ENCODE measurements around the gene VPS4B. TPM values are rescaled to one million over a fixed set of nuclear protein-coding genes. Genes with fewer than 3 reads are reported as not detected.

The VPS4B gene
- polyA plus RNA-seq, 1 donor from 2014 or later: 30.5 TPM

DNA sequence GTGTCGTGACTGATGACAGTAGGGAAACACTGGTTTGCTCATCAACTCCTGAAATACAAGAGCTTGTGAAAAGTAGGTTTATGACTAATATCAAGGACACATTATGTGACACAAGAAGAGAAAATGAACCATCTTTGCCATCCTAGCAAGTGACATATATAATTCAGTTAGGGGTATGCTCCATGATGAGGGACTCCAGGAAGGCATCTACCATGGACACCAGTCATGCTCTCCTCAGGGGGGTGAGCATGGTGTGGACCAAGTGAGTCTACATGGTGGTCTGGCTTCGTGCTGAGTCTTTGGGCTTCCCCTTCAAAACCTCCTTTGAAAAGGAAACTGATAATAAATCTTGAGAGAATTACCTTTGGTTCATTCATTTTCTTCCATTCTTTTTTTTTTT is 42.8 kb upstream of the VPS4B start:
- Histone ChIP-seq H3K9me3 (ENCODE audit: low read length) (no peaks in the 10 kb centered on the region), H4K20me1 (ENCODE audit: insufficient read depth) (no peaks in the 10 kb centered on the region), H3K27me3 (ENCODE audit: insufficient read depth, low read depth, low read length) (no peaks in the 10 kb centered on the region), H3K27ac (ENCODE audit: low read length) (no peak overlapping the region), H3F3A (ENCODE audit: insufficient read depth, low read length, poor library complexity, severe bottlenecking) (no peaks in the 10 kb centered on the region), H3K36me3 (ENCODE audit: insufficient read depth, low read length) (no peaks in the 10 kb centered on the region), H3K79me2 (replicated peaks; ENCODE audit: insufficient read depth, low read length) (no peaks in the 10 kb centered on the region), H3K9me2 (ENCODE audit: insufficient read depth, low read length) (no peaks in the 10 kb centered on the region), H3K4me2 (ENCODE audit: low read length) (no peak overlapping the region), H3K9ac (ENCODE audit: low read length) (no peak overlapping the region), H3K4me3 (ENCODE audit: low read length) (no peak overlapping the region), H2AFZ (ENCODE audit: low read depth, low read length) (no peak overlapping the region)
- TF ChIP-seq RAD21 (conservative IDR thresholded peaks at IDR 0.05) (no peak), MXI1 (conservative IDR thresholded peaks at IDR 0.05; ENCODE audit: poor library complexity, severe bottlenecking) (no peak), POLR2AphosphoS5 (IDR thresholded peaks at IDR 0.05) (no peak)

DNA sequence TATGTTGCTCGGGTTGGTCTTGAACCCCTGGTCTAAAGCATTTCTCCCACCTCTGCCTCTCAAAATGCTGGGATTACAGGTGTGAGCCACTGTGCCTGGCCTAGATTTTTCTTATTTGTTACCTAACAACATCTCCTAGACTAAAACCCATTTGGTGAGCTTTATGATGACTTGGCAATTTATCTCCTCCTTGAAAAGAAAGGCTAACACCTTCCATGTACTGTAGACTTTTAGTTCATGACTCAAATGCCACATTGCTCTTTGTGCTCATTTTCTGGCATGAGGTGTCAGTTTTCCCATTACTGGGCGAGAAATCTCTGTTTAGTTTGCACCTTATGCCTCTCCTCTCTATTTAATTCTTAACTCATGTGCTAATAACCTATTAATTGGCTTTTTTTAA is 42.2 kb upstream of the VPS4B start:
- no peaks in the 10 kb centered on the region for H3K36me3 ChIP-seq (ENCODE audit: insufficient read depth, low read length)
- H3K79me2 ChIP-seq (replicated peaks; ENCODE audit: insufficient read depth, low read length): no peaks in the 10 kb centered on the region
- H3K27ac ChIP-seq (ENCODE audit: low read length): no peak overlapping the region
- no peaks in the 10 kb centered on the region for H3K9me3 ChIP-seq (ENCODE audit: low read length)
- H3K9ac ChIP-seq (ENCODE audit: low read length): no peak overlapping the region
- H3K9me2 ChIP-seq (ENCODE audit: insufficient read depth, low read length): no peaks in the 10 kb centered on the region
- H3K4me3 ChIP-seq (ENCODE audit: low read length): no peak overlapping the region
- no peaks in the 10 kb centered on the region for H3F3A ChIP-seq (ENCODE audit: insufficient read depth, low read length, poor library complexity, severe bottlenecking)
- TF ChIP-seq, protein P1, sequence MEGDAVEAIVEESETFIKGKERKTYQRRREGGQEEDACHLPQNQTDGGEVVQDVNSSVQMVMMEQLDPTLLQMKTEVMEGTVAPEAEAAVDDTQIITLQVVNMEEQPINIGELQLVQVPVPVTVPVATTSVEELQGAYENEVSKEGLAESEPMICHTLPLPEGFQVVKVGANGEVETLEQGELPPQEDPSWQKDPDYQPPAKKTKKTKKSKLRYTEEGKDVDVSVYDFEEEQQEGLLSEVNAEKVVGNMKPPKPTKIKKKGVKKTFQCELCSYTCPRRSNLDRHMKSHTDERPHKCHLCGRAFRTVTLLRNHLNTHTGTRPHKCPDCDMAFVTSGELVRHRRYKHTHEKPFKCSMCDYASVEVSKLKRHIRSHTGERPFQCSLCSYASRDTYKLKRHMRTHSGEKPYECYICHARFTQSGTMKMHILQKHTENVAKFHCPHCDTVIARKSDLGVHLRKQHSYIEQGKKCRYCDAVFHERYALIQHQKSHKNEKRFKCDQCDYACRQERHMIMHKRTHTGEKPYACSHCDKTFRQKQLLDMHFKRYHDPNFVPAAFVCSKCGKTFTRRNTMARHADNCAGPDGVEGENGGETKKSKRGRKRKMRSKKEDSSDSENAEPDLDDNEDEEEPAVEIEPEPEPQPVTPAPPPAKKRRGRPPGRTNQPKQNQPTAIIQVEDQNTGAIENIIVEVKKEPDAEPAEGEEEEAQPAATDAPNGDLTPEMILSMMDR (IDR thresholded peaks at IDR 0.05; ENCODE audit: poor library complexity, severe bottlenecking): no peak
- TF ChIP-seq POLR2AphosphoS5 (IDR thresholded peaks at IDR 0.05): no peak
- TF ChIP-seq RAD21 (conservative IDR thresholded peaks at IDR 0.05): no peak
- no peak for TF ChIP-seq SMC3 (conservative IDR thresholded peaks at IDR 0.05; ENCODE audit: poor library complexity)
- TF ChIP-seq TAF1 (IDR thresholded peaks at IDR 0.05; ENCODE audit: low read depth): no peak
- no peak for TF ChIP-seq EP300 (conservative IDR thresholded peaks at IDR 0.05; ENCODE audit: poor library complexity, severe bottlenecking)
- TF ChIP-seq EZH2 (IDR thresholded peaks at IDR 0.05; ENCODE audit: borderline replicate concordance, insufficient read depth, low read length, poor library complexity, severe bottlenecking): no peak
- TF ChIP-seq, protein P2, sequence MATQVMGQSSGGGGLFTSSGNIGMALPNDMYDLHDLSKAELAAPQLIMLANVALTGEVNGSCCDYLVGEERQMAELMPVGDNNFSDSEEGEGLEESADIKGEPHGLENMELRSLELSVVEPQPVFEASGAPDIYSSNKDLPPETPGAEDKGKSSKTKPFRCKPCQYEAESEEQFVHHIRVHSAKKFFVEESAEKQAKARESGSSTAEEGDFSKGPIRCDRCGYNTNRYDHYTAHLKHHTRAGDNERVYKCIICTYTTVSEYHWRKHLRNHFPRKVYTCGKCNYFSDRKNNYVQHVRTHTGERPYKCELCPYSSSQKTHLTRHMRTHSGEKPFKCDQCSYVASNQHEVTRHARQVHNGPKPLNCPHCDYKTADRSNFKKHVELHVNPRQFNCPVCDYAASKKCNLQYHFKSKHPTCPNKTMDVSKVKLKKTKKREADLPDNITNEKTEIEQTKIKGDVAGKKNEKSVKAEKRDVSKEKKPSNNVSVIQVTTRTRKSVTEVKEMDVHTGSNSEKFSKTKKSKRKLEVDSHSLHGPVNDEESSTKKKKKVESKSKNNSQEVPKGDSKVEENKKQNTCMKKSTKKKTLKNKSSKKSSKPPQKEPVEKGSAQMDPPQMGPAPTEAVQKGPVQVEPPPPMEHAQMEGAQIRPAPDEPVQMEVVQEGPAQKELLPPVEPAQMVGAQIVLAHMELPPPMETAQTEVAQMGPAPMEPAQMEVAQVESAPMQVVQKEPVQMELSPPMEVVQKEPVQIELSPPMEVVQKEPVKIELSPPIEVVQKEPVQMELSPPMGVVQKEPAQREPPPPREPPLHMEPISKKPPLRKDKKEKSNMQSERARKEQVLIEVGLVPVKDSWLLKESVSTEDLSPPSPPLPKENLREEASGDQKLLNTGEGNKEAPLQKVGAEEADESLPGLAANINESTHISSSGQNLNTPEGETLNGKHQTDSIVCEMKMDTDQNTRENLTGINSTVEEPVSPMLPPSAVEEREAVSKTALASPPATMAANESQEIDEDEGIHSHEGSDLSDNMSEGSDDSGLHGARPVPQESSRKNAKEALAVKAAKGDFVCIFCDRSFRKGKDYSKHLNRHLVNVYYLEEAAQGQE (IDR thresholded peaks at IDR 0.05; ENCODE audit: borderline replicate concordance): no peak
- H3K4me2 ChIP-seq (ENCODE audit: low read length): no peak overlapping the region
- H4K20me1 ChIP-seq (ENCODE audit: insufficient read depth): no peaks in the 10 kb centered on the region
- H2AFZ ChIP-seq (ENCODE audit: low read depth, low read length): no peak overlapping the region
- H3K27me3 ChIP-seq (ENCODE audit: insufficient read depth, low read depth, low read length): no peaks in the 10 kb centered on the region

DNA sequence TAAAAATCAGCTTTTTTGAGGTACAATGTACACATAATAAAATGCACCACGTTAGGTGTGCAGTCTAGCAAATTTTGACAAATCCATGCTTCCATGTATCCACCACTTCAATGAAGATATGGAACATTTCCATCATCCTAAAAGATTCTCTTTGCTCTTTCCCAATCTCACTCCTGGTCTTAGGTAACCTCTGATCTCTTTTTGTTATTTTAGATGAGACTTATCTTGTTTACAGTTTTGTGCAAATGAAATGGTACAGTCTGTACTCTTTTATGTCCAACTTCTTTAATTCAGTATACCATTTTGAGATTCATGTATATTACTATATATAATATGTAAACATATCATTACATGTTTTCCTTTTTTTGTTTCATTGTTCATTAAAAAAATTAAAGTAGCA is 38.1 kb upstream of the VPS4B start:
- TF ChIP-seq POLR2AphosphoS5 (IDR thresholded peaks at IDR 0.05) (no peak), MXI1 (conservative IDR thresholded peaks at IDR 0.05; ENCODE audit: poor library complexity, severe bottlenecking) (no peak)

More for the DNA sequence above, 38.1 kb upstream of the VPS4B start:
- Histone ChIP-seq H3K9me3 (ENCODE audit: low read length) (no peaks in the 10 kb centered on the region), H3K27ac (ENCODE audit: low read length) (no peak overlapping the region), H3K36me3 (ENCODE audit: insufficient read depth, low read length) (no peaks in the 10 kb centered on the region), H4K20me1 (ENCODE audit: insufficient read depth) (no peaks in the 10 kb centered on the region), H3K4me2 (ENCODE audit: low read length) (no peak overlapping the region), H3K9me2 (ENCODE audit: insufficient read depth, low read length) (no peaks in the 10 kb centered on the region), H3K9ac (ENCODE audit: low read length) (no peak overlapping the region), H3F3A (ENCODE audit: insufficient read depth, low read length, poor library complexity, severe bottlenecking) (no peaks in the 10 kb centered on the region), H3K27me3 (ENCODE audit: insufficient read depth, low read depth, low read length) (no peaks in the 10 kb centered on the region), H2AFZ (ENCODE audit: low read depth, low read length) (no peak overlapping the region), H3K4me3 (ENCODE audit: low read length) (no peak overlapping the region), H3K79me2 (replicated peaks; ENCODE audit: insufficient read depth, low read length) (no peaks in the 10 kb centered on the region)

All from neural cell (in vitro differentiated cells).